HepG2 (cell line): ENCODE measurements around the gene ACTN1. TPM values are rescaled to one million over a fixed set of nuclear protein-coding genes. Genes with fewer than 3 reads are reported as not detected.

ENCODE experiments used
- ATF7-NPFF ChIP-seq: sonication (generic); formaldehyde crosslinking; IDR thresholded peaks from 2 replicates; pipeline ENCODE4 v1.8.1; 2023; ENCODE audit warnings: mild to moderate bottlenecking, low read depth, missing genetic modification reagents, moderate library complexity
- BCL6 ChIP-seq: IDR thresholded peaks from 2 replicates; pipeline ENCODE4 v1.6.1; 2016; ENCODE audit warnings: missing genetic modification reagents, missing compliant biosample characterization
- FOXK1 ChIP-seq: sonication (generic); formaldehyde crosslinking; IDR thresholded peaks from 2 replicates; pipeline ENCODE4 v1.4.0; 2020; ENCODE audit warnings: low read depth, missing genetic modification reagents, borderline replicate concordance
- HNRNPH1 ChIP-seq: fragments of 200-400 bp; formaldehyde crosslinking; optimal IDR thresholded peaks from 2 replicates; pipeline ENCODE3; 2017; ENCODE audit warnings: mild to moderate bottlenecking, low read depth, low read length
- MAX ChIP-seq: IDR thresholded peaks from 2 replicates; pipeline ENCODE4 v1.6.1; 2012; ENCODE audit warnings: inconsistent platforms
- MEIS2 ChIP-seq: sonication (generic); formaldehyde crosslinking; IDR thresholded peaks from 2 replicates; pipeline ENCODE4 v1.9.0; 2021; ENCODE audit warnings: mild to moderate bottlenecking, missing genetic modification reagents
- NRL ChIP-seq: sonication (generic); formaldehyde crosslinking; IDR thresholded peaks from 2 replicates; pipeline ENCODE4 v1.5.0; 2020; ENCODE audit warnings: missing genetic modification reagents, mild to moderate bottlenecking, moderate library complexity, borderline replicate concordance
- ZNF260 ChIP-seq: sonication (generic); formaldehyde crosslinking; IDR thresholded peaks from 2 replicates; pipeline ENCODE4 v1.4.0; 2020; ENCODE audit warnings: missing genetic modification reagents, low read depth, mild to moderate bottlenecking, borderline replicate concordance
- ZNF318 ChIP-seq: sonication (generic); formaldehyde crosslinking; IDR thresholded peaks from 2 replicates; pipeline ENCODE4 v1.4.0; 2020; ENCODE audit warnings: mild to moderate bottlenecking, missing genetic modification reagents
- ZNF337 ChIP-seq: sonication (generic); formaldehyde crosslinking; IDR thresholded peaks from 2 replicates; pipeline ENCODE4 v1.5.1; 2020; ENCODE audit warnings: missing genetic modification reagents, low read depth, mild to moderate bottlenecking, borderline replicate concordance
- ZNF33A ChIP-seq: sonication (generic); formaldehyde crosslinking; IDR thresholded peaks from 2 replicates; pipeline ENCODE4 v1.5.1; 2020; ENCODE audit warnings: missing genetic modification reagents, mild to moderate bottlenecking, moderate library complexity, borderline replicate concordance
- ZNF530 ChIP-seq: sonication (generic); formaldehyde crosslinking; IDR thresholded peaks from 2 replicates; pipeline ENCODE4 v1.5.0; 2020; ENCODE audit warnings: low read depth, mild to moderate bottlenecking, missing genetic modification reagents
- ZNF747 ChIP-seq: sonication (generic); formaldehyde crosslinking; IDR thresholded peaks from 2 replicates; pipeline ENCODE4 v1.8.1; 2023; ENCODE audit warnings: missing genetic modification reagents, mild to moderate bottlenecking, borderline replicate concordance
- ZNF768 ChIP-seq: sonication (generic); formaldehyde crosslinking; IDR thresholded peaks from 2 replicates; pipeline ENCODE4 v1.4.0; 2020; ENCODE audit warnings: missing genetic modification reagents
- ZNF883 ChIP-seq: sonication (generic); formaldehyde crosslinking; IDR thresholded peaks from 2 replicates; pipeline ENCODE4 v1.5.1; 2020; ENCODE audit warnings: mild to moderate bottlenecking, missing genetic modification reagents; ENCODE audit errors: not compliant biosample characterization
- ZXDC ChIP-seq: sonication (generic); formaldehyde crosslinking; IDR thresholded peaks from 2 replicates; pipeline ENCODE4 v1.5.0; 2020; ENCODE audit warnings: mild to moderate bottlenecking, missing genetic modification reagents
- polyA plus RNA-seq, 8 experiments: library from polyadenylated mRNA; depleted of rRNA in 3 of 8; stranded (reverse) in 7 of 8; unstranded in 1 of 8; fragments of >200 nt; fragmentation: Illumina TruSeq in 4 of 8; extraction: Trizol in 4 of 8; gene quantifications; 2 replicates each; pipeline versions ENCODE4 v1.2.1 to v1.2.3, GENCODE V29; 2011 to 2016; ENCODE audit warnings: low read depth in 4 of 8, missing spikeins in 1 of 8, mixed read lengths in 1 of 8; ENCODE audit not compliant: insufficient read depth in 1 of 8
- total RNA-seq, 5 experiments: library from RNA; depleted of rRNA; stranded (reverse); fragments of >200 nt; fragmentation: Illumina TruSeq; extraction: Trizol; gene quantifications; 2 replicates each; pipeline ENCODE4 v1.2.3, GENCODE V29; 2016; ENCODE audit warnings: low read depth in 1 of 5

Gene ACTN1
- total and polyA plus RNA-seq, 2 of the 13 experiments (the other 11 are each of a cell fraction or from before 2014, with no cell fraction given), result 58.6 to 162 TPM

GRCh38 chr14:68975667-68976066 is 3.4 kb downstream of the ACTN1 start (continued):
- TF ChIP-seq BCL6, result 0 out of 2 replicates have a peak, but pooled peaks have one; percentile 18
- no peak for TF ChIP-seq ZNF530 (CRISPR knock-in tag)
- no peak for TF ChIP-seq ZNF318 (CRISPR knock-in tag)
- no peak for TF ChIP-seq FOXK1 (CRISPR knock-in tag)
- TF ChIP-seq ATF7-NPFF (CRISPR knock-in tag), result no peak
- no peak for TF ChIP-seq ZNF768 (CRISPR knock-in tag)
- no peak for TF ChIP-seq ZNF260
- TF ChIP-seq NRL, result no peak
- no peak for TF ChIP-seq ZNF747
- no peak for TF ChIP-seq MAX
- TF ChIP-seq ZNF337 (CRISPR knock-in tag), result 0 out of 2 replicates have a peak, but pooled peaks have one; percentile 36
- peak; percentile 16 for TF ChIP-seq ZNF883
- no peak for TF ChIP-seq ZNF33A (CRISPR knock-in tag)
- no peak for TF ChIP-seq ZXDC (CRISPR knock-in tag)
- no peak for TF ChIP-seq MEIS2 (CRISPR knock-in tag)
- TF ChIP-seq HNRNPH1, result no peak
- TF ChIP-seq, all 625 proteins: peak for 9
